ENCODE results near the gene PGF.
"Not testable (repeated sequence)": the region's sequence is repeated elsewhere in the genome, so short reads cannot be mapped to it uniquely, and the experiment has no call there.

Gene PGF

GRCh38 chr14:74955229-74956026 is at the start of gene PGF:
Gene PGF, minus strand, starts transcription at chr14:74955597. Its CDS starts 355 bp downstream, at chr14:74955242.
- no peak for DNase-seq

DNA sequence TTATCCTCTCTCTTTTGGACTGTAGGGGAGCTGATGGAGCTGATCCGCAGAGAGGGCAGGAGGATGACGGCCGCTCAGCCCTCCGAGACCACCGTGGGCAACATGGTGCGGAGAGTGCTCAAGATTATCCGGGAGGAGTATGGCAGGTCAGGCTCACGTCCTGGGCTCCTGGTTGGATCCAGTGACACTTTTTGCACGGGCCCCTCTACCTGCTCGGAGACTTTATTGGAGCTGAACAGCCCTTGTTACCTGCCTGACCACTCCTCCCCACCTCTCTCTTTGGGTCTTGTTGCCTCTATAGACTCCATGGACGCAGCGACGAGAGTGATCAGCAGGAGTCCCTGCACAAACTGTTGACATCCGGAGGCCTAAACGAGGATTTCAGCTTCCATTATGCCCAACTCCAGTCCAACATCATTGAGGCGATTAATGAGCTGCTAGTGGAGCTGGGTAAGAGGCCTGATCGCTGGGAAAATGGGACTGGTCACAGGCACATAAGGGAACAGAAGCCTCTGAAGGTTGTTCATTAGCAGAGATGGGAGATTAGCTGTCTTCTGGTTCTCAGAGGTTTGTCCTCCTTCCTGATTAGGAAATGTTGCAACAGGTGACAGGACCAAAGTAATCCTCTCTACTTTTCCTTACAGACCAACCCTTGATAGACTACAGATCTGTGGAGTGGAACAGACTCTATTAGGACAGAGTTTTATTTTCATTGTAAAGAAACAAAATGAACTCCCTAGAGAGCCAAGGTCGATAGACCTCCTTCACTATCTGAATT is 48.0 kb upstream of the PGF start:
- DNase-seq, result no peak

GRCh38 chr14:75002392-75003249 is 47.2 kb upstream of the PGF start, which contains the start of gene EIF2B2:
Gene EIF2B2, plus strand, starts transcription at chr14:75002921. Its CDS starts 70 bp downstream, at chr14:75002991.
- DNase-seq, result peak; percentile 96 to 99

GRCh38 chr14:75001899-75002298 is 46.5 kb upstream of the PGF start:
- no peak for DNase-seq

DNA sequence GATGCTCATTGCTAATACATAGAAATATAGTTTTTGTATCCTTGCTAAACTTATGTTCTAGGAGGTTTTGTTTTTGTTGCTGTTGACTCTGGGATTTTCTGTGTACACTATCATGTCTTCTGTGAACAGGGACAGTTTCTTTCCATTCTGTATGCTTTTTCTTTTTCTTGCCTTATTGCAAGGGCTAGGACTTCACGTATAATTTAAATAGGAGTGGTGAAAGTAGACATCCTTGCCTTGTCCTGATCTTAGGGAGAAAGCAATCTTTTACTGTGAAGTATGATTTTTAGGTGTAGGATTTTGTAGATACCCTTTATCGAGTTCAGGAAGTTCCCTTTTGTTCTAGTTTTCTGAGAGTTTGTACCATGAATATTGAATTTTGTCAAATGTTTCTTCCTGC is 45.9 kb upstream of the PGF start:
- no peak for DNase-seq

DNA sequence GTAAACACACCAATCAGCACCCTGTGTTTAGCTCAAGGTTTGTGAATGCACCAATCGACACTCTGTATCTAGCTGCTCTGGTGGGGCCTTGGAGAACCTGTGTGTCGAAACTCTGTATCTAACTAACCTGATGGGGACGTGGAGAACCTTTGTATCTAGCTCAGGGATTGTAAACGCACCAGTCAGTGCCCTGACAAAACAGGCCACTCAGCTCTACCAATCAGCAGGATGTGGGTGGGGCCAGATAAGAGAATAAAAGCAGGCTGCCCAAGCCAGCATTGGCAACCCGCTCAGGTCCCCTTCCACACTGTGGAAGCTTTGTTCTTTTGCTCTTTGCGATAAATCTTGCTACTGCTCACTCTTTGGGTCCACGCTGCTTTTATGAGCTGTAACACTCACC is 40.4 kb upstream of the PGF start:
- not testable (repeated sequence) for DNase-seq

DNA sequence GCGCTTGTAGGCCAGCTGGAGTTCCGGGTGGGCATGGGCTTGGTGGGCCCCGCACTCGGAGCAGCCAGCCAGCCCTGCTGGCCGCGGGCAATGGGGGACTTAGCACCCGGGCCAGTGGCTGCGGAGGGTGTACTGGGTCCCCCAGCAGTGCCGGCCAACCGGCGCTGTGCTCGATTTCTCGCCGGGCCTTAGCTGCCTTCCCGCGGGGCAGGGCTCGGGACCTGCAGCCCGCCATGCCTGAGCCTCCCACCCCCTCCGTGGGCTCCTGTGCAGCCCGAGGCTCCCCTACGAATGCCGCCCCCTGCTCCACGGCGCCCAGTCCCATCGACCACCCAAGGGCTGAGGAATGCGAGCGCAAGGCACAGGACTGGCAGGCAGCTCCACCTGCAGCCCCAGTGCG is 38.8 kb upstream of the PGF start:
- DNase-seq, result not testable (repeated sequence)

DNA sequence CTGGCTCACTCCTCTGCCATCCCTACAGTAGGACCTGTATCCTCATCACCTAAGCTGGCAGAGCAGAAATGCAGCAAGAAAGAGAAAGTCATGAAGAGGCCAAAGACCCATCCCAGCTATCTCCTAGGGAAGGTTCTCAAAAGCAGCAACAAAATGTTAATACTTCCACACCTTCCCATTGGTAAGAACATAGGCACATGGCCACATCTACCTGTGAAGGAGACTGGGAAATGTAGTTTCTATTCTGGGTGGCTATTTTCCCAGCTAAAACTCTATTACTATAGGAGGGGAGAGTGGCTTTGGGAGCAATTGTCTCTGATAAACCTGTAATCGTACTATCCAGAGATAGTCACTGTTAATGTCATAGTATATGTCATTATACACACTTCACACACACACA is 33.6 kb upstream of the PGF start:
- DNase-seq, result no peak

DNA sequence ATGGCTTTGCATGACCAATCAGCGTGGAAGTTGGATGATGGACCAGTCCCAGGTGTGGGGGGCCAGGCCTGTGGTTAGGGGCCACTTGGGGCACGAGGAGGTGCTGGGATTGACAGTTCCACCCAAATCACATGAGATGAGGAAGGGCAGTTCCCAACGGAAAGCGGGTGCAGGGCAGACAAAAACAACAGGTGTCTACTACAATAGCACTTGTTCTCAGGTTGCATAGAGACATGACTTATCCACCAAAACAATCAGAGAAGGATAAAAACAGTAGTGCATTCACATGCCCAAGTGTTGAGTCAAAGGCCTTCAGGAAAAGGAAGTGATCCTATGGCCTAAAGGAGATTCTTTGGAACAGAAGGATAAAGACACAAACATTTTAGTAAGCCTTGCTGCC is 32.7 kb upstream of the PGF start:
- DNase-seq, result no peak

DNA sequence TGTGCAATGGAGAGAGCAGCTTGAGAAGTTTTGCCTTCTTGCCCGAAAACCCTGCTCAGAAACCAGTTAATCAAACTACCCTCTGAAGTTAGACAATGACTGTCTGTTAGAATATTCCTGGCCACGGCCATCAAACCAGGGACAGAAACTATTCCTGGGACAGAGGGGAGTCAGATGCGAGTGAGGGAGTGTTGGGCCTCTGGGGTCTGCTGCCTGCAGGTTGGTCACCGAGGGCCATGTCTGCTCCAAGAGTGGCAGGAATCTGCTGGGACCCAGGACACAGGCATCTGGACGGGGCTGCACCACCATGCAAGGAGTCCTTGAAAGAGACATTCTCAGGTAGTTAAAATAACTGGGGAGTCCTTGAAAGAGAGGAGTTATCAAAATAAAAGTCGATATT is 30.4 kb upstream of the PGF start:
- no peak for DNase-seq

- DNase-seq, result no peak
Observed at GRCh38 chr14:74985028-74985310, 29.6 kb upstream of the PGF start.

DNA sequence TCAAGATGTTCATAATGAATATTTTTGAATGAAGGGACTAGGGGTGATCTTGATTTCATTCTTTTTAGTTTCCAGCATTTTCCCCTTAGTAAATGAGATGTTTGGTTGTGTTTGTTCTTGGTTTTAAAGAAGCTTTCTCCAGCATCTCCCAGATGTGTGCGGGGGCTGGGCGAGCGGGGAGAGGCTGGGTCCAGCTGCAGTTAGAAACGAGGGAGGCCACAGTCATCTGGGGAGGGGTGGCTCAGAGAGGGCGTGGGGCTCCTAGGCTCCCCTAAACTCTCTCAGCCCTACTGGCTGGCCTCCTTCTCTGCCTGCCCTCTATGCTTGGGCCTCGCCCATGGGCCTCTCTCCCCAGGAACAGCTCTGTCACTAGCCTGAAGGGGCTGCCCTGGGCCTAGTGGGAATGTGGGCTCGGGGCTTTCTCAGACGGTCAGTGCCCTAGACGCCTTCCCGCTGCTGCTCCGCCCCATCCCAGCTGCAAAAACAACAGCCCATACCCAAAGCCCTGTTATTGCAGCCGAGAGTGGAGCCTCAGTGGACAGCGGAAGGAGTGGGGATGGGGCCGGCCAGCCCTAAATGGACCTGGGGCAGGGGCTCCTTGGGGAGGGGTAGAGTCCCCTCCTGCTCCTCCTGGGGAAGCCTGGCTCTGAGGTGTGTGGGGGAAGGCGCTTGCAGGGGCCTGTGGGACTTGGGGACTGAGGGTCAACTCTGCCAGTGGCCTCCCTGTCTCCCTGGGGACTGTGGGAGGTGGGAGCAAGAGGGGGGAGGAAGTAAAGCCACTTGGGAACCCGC is 29.0 kb upstream of the PGF start:
- no peak for DNase-seq

DNA sequence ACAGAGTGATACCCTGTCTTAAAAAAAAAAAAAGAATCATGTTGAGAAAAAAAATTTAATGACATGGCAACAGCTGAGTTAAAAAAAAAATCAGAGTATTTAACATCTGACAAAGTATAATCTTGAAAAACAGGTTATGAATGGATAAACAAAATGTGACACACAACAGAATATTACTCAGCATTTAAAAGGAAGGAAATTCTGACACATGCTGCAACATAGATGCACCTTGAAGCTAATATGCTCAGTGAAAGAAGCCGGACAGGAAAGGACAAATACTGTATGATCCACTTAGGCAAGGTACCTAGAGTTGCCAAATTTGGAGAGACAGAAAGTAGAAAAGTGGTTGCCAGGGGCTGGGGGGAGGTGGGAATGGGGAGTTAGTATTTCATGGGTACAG is 27.9 kb upstream of the PGF start:
- no peak for DNase-seq

GRCh38 chr14:74982661-74983060 is 27.3 kb upstream of the PGF start:
- no peak for DNase-seq

DNA sequence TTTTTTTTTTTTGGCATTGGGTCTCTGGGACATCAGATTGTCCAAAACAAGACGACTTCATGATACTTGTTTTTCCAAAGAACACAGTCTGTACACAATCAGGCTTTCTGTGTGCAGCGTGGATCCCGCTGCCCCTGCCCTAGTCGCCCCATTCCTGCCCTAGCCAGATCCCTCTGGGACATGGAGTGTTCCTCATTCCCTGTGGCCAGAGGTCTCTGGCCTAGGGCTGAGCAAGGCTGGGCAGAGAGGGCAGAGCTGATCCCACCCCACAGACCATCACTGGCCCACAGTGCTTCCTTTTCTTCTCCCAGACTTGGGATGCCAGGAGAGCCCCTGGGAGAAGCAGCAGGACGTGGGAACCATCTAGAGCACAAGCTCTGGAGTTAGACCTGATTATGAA is 26.4 kb upstream of the PGF start:
- no peak for DNase-seq

- DNase-seq, result no peak
Observed at GRCh38 chr14:74981462-74981782, 26.0 kb upstream of the PGF start.

DNA sequence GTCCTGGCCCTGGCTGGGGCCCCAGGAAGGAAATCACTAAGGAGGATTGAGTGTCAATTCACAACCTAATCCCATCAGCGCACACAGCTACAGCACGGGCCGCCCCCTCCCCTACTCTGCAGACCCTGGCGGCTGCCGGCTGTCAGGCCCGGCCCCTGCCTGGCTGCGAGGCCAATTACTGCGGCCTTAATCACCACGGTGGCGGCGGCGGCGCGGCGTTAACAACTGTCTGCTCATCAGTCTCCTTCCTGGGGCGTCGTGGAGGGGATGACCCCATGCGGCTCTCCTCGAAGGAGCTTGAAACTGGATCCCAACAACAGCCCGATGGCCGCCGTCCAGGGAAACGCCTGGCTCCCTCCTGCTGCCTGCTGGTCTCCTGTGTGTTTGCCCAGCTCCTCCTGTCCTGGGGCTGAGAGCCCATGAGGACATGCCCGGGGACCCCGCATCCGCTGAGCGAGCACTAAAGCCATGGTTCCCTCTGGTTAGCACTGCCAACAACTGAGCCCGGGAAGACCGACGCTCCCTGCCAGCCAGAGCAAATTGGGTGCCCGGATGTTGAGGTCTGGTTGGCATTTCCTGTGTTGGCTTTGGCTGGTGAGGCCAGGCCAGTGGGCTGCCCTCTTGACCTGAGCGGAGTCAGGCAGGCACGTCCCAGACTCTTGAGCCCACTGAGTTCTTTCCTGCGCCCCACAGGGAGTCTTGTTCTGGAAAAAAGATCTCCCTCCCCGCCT is 25.5 kb upstream of the PGF start:
- DNase-seq, result no peak

- no peak for DNase-seq
Observed at GRCh38 chr14:74980398-74980730, 25.0 kb upstream of the PGF start.

GRCh38 chr14:74979442-74980397 is 24.3 kb upstream of the PGF start:
- DNase-seq, result no peak

- DNase-seq, result no peak
Observed at GRCh38 chr14:74979029-74979428, 23.6 kb upstream of the PGF start.

GRCh38 chr14:74978416-74978947 is 23.1 kb upstream of the PGF start:
- no peak for DNase-seq
